Measurements from ENCODE around the gene TRIOBP.

GRCh38 chr22:37803639-37804351 is 106.9 kb downstream of the TRIOBP start:
- TF ChIP-seq TAF1 (IDR thresholded peaks at IDR 0.05; ENCODE audit: low read depth, low read length), result no peak
- no peak for TF ChIP-seq SPI1 (IDR thresholded peaks at IDR 0.05; ENCODE audit: low read depth, low read length)
- TF ChIP-seq POLR2A (IDR thresholded peaks at IDR 0.05; ENCODE audit: low read depth, low read length), result no peak
- no peak for TF ChIP-seq PAX5 (IDR thresholded peaks at IDR 0.05; ENCODE audit: insufficient read depth, low read length, severe bottlenecking)
- TF ChIP-seq POLR2AphosphoS5 (IDR thresholded peaks at IDR 0.05; ENCODE audit: low read depth, low read length), result no peak
